H9 (cell line): ENCODE data around the gene GLI2. TPM values are rescaled to one million over a fixed set of nuclear protein-coding genes. Genes with fewer than 3 reads are reported as not detected.
A peak's percentile ranks its signal among the peaks of the same experiment; 100 is the strongest.

Experiments used
- DNase-seq: peaks from one replicate; pipeline ENCODE4 v3.0.0-alpha.2; 2017
- H2AFZ ChIP-seq: one replicate; pipeline ENCODE4 v1.6.1; 2013; ENCODE audit warnings: mild to moderate bottlenecking, low read length, control low read depth, moderate library complexity
- H2AK5ac ChIP-seq: 2 replicates; pipeline ENCODE4 v1.6.1; 2013; ENCODE audit warnings: low read length, control low read depth, mixed read lengths; ENCODE audit not compliant: insufficient read length
- H2BK120ac ChIP-seq: one replicate; pipeline ENCODE4 v1.6.1; 2013; ENCODE audit warnings: low read depth, mild to moderate bottlenecking, low read length, control low read depth, inconsistent platforms; ENCODE audit not compliant: poor library complexity, severe bottlenecking
- H2BK12ac ChIP-seq: 2 replicates; pipeline ENCODE4 v1.6.1; 2013; ENCODE audit warnings: low read length, control low read depth, mixed read lengths, low read depth; ENCODE audit not compliant: insufficient read length
- H2BK15ac ChIP-seq: 2 replicates; pipeline ENCODE4 v1.6.1; 2013; ENCODE audit warnings: low read depth, low read length, control low read depth
- H2BK20ac ChIP-seq: one replicate; pipeline ENCODE4 v1.6.1; 2013; ENCODE audit warnings: low read depth, mild to moderate bottlenecking, low read length, control low read depth, inconsistent platforms; ENCODE audit not compliant: poor library complexity, severe bottlenecking
- H2BK5ac ChIP-seq: 2 replicates; pipeline ENCODE4 v1.6.1; 2013; ENCODE audit warnings: low read length, control low read depth, mixed read lengths; ENCODE audit not compliant: insufficient read length
- H3K14ac ChIP-seq: 2 replicates; pipeline ENCODE4 v1.6.1; 2013; ENCODE audit warnings: low read length, control low read depth; ENCODE audit not compliant: insufficient read depth
- H3K18ac ChIP-seq: 2 replicates; pipeline ENCODE4 v1.6.1; 2013; ENCODE audit warnings: low read depth, mild to moderate bottlenecking, mixed read lengths, low read length, control low read depth; ENCODE audit not compliant: insufficient read length
- H3K23ac ChIP-seq: 2 replicates; pipeline ENCODE4 v1.6.1; 2013; ENCODE audit warnings: low read length, control low read depth, mixed read lengths, low read depth; ENCODE audit not compliant: insufficient read length
- H3K23me2 ChIP-seq: 2 replicates; pipeline ENCODE4 v1.6.1; 2013; ENCODE audit warnings: low read depth, mild to moderate bottlenecking, mixed read lengths, low read length, control low read depth; ENCODE audit not compliant: insufficient read length, poor library complexity, severe bottlenecking
- H3K27ac ChIP-seq: 2 replicates; pipeline ENCODE4 v1.5.1; 2013; ENCODE audit warnings: low read length, control low read depth, mixed read lengths, low read depth; ENCODE audit not compliant: insufficient read length
- H3K27me3 ChIP-seq: 2 replicates; pipeline ENCODE4 v1.6.1; 2013; ENCODE audit warnings: low read length, control low read depth, inconsistent platforms; ENCODE audit not compliant: insufficient read depth
- H3K4ac ChIP-seq: 2 replicates; pipeline ENCODE4 v1.6.1; 2013; ENCODE audit warnings: low read depth, mild to moderate bottlenecking, control low read depth, inconsistent platforms, low read length, moderate library complexity
- H3K4me1 ChIP-seq: 2 replicates; pipeline ENCODE4 v1.6.1; 2013; ENCODE audit warnings: low read length, control low read depth, inconsistent platforms; ENCODE audit not compliant: insufficient read depth
- H3K4me2 ChIP-seq: 2 replicates; pipeline ENCODE4 v1.6.1; 2013; ENCODE audit warnings: low read length, control low read depth, mixed read lengths; ENCODE audit not compliant: insufficient read length, insufficient read depth
- H3K56ac ChIP-seq: 2 replicates; pipeline ENCODE4 v1.6.1; 2013; ENCODE audit warnings: low read depth, mild to moderate bottlenecking, mixed read lengths, low read length, control low read depth; ENCODE audit not compliant: insufficient read length
- H3K79me1 ChIP-seq: 2 replicates; pipeline ENCODE4 v1.6.1; 2013; ENCODE audit warnings: low read depth, mild to moderate bottlenecking, moderate library complexity, low read length, control low read depth, inconsistent platforms; ENCODE audit not compliant: insufficient read depth, poor library complexity, severe bottlenecking
- H3K79me2 ChIP-seq: 2 replicates; pipeline ENCODE4 v1.6.1; 2013; ENCODE audit warnings: low read length, control low read depth, inconsistent platforms; ENCODE audit not compliant: insufficient read depth
- H3K9ac ChIP-seq: 2 replicates; pipeline ENCODE4 v1.6.1; 2013; ENCODE audit warnings: low read length, control low read depth, mixed read lengths; ENCODE audit not compliant: insufficient read length; ENCODE audit errors: extremely low read depth
- H3K9me3 ChIP-seq: one replicate; pipeline ENCODE4 v1.6.1; 2013; ENCODE audit warnings: low read depth, low read length, inconsistent platforms; ENCODE audit not compliant: control insufficient read depth
- H3T11ph ChIP-seq: one replicate; pipeline ENCODE4 v1.6.1; 2013; ENCODE audit warnings: mild to moderate bottlenecking, low read length, control low read depth, inconsistent platforms
- H4K20me1 ChIP-seq: one replicate; pipeline ENCODE4 v1.6.1; 2013; ENCODE audit not compliant: control insufficient read depth, insufficient read length, insufficient read depth
- H4K5ac ChIP-seq: 2 replicates; pipeline ENCODE4 v1.6.1; 2013; ENCODE audit warnings: low read depth, mild to moderate bottlenecking, mixed read lengths, low read length, control low read depth; ENCODE audit not compliant: insufficient read length
- H4K8ac ChIP-seq: replicated peaks from 2 replicates; pipeline ENCODE4 v1.6.1; 2013; ENCODE audit warnings: low read length, control low read depth, mixed read lengths, low read depth; ENCODE audit not compliant: insufficient read length
- H4K91ac ChIP-seq: 2 replicates; pipeline ENCODE4 v1.6.1; 2013; ENCODE audit warnings: low read depth, mild to moderate bottlenecking, moderate library complexity, mixed read lengths, low read length, control low read depth; ENCODE audit not compliant: insufficient read length
- H3K27ac Mint-ChIP-seq, 3 experiments: 2 replicates in 2 of 3; 3 replicates in 1 of 3; pipeline ENCODE4 v1.8.0; 2020 to 2021; ENCODE audit warnings: mixed read lengths in 3 of 3, mild to moderate bottlenecking in 1 of 3, moderate library complexity in 1 of 3
- H3K27me3 Mint-ChIP-seq: 2 replicates; pipeline ENCODE4 v1.8.0; 2021; ENCODE audit warnings: low read depth, mild to moderate bottlenecking, moderate library complexity, mixed read lengths
- H3K36me3 Mint-ChIP-seq, 3 experiments: 2 replicates in 2 of 3; 3 replicates in 1 of 3; pipeline ENCODE4 v1.8.0; 2020 to 2021; ENCODE audit warnings: low read depth in 3 of 3, mixed read lengths in 3 of 3; ENCODE audit not compliant: insufficient read depth in 1 of 3
- H3K4me1 Mint-ChIP-seq, 2 experiments: 2 replicates each; pipeline ENCODE4 v1.8.0; 2020; ENCODE audit warnings: mixed read lengths in 2 of 2
- H3K4me3 Mint-ChIP-seq, 2 experiments: 2 replicates in 1 of 2; 3 replicates in 1 of 2; pipeline ENCODE4 v1.8.0; 2020 to 2021; ENCODE audit warnings: mild to moderate bottlenecking in 2 of 2, mixed read lengths in 2 of 2, moderate library complexity in 1 of 2
- H3K9me3 Mint-ChIP-seq, 2 experiments: 2 replicates in 1 of 2; 3 replicates in 1 of 2; pipeline ENCODE4 v1.8.0; 2020; ENCODE audit warnings: mild to moderate bottlenecking in 2 of 2, mixed read lengths in 2 of 2, moderate library complexity in 1 of 2
- WGBS: extraction: QIAGEN DNeasy Blood & Tissue Kit; methylation state at CpG from one replicate; pipeline ENCODE4 v1.1.7; 2013; ENCODE audit warnings: missing lambda C conversion rate, low lambda C conversion rate, mixed read lengths; ENCODE audit not compliant: insufficient read length; ENCODE audit errors: extremely low coverage; 5-methylcytosine and 5-hydroxymethylcytosine counted together
- total RNA-seq: library from RNA; stranded (reverse); gene quantifications from 2 replicates; pipeline ENCODE4 v1.2.1, GENCODE V29; 2021
- TF ChIP-seq, protein P1 (sequence below): fragments of 200-600 bp; sonication (generic); conservative IDR thresholded peaks from 3 replicates; pipeline ENCODE4 v1.8.0; 2021; ENCODE audit warnings: antibody characterized with exemption, mild to moderate bottlenecking

GLI2 gene
- total RNA-seq, 1 experiment from 2014 or later = 56.7 TPM

DNA sequence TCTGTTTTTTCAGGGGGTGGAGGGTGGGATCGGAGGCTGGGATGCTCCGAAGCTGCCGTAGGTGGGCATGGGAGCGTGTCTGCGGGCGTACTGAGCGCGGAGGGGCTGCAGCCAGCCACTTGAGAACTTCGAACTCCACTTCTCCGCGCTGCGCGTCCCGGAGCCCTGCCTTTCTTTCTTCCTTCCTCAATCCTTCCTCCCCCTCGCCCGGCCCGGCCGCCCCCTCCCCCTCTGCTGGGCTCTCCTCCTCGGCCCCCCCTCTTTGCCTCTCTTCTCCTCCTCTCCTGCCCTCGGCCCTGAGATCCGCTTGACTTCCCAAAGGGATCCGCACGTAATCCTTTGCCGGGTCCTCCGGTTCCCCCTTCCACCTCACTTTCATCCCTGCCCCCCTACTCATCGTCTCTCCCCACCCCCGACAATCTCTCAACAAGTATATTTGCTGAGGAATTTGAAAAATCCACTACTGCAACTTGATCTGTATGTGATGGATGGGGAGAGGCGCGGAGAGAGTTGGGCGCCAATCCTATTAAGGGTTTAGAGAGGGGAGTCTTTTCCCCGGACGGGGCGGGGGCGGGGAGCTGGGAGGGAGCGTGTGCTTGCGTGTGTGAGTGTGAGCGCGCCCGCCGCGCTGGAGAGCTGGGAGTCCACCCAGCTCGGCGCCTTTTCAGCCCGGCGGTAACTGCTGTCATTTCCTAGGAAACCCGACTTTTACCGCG is 1.1 kb downstream of the GLI2 start:
- peaks cover 41% of the 10 kb centered on the region for H3K23me2 ChIP-seq
- no peak overlapping the region for H2BK20ac ChIP-seq
- peak overlapping the region; percentile 85 for H3K4me2 ChIP-seq
- peak overlapping the region; percentile 69 for H3K14ac ChIP-seq
- H3K4me1 Mint-ChIP-seq = peaks cover 48 to 50% of the 10 kb centered on the region in 2 experiments
- no peak overlapping the region for H2AK5ac ChIP-seq
- H3K56ac ChIP-seq = no peak overlapping the region
- H2AFZ ChIP-seq = no peak overlapping the region
- H3K23ac ChIP-seq = no peak overlapping the region
- no peak overlapping the region for H3K27ac ChIP-seq
- peaks cover 25% of the 10 kb centered on the region for H3K27me3 Mint-ChIP-seq
- no peak overlapping the region for H3T11ph ChIP-seq
- no peak overlapping the region for H2BK12ac ChIP-seq
- H2BK15ac ChIP-seq = no peak overlapping the region
- H4K20me1 ChIP-seq = no peaks in the 10 kb centered on the region
- H3K9me3 ChIP-seq = no peaks in the 10 kb centered on the region
- H3K27ac Mint-ChIP-seq = peak overlapping the region; percentile 95 to 99 (median 96)
- H2BK120ac ChIP-seq = no peak overlapping the region
- no peak overlapping the region for H2BK5ac ChIP-seq
- H3K9me3 Mint-ChIP-seq = no peaks in the 10 kb centered on the region
- H3K79me2 ChIP-seq = no peaks in the 10 kb centered on the region; the same call in 1 of the 2 replicates
- H3K36me3 Mint-ChIP-seq = peaks cover 2 to 16% (median 13%) of the 10 kb centered on the region in 3 experiments; a peak in 6 of 7 replicates
- peak overlapping the region; percentile 67 for H4K91ac ChIP-seq
- H3K4me3 Mint-ChIP-seq = peak overlapping the region; percentile 90 to 96
- no peak overlapping the region for H4K8ac ChIP-seq
- H3K27me3 ChIP-seq = no peaks in the 10 kb centered on the region
- H3K4ac ChIP-seq = no peak overlapping the region
- DNase-seq = peak; percentile 72
- H4K5ac ChIP-seq = no peak overlapping the region
- H3K18ac ChIP-seq = peak overlapping the region; percentile 8
- H3K9ac ChIP-seq = peak overlapping the region; percentile 69
- TF ChIP-seq, protein P1, sequence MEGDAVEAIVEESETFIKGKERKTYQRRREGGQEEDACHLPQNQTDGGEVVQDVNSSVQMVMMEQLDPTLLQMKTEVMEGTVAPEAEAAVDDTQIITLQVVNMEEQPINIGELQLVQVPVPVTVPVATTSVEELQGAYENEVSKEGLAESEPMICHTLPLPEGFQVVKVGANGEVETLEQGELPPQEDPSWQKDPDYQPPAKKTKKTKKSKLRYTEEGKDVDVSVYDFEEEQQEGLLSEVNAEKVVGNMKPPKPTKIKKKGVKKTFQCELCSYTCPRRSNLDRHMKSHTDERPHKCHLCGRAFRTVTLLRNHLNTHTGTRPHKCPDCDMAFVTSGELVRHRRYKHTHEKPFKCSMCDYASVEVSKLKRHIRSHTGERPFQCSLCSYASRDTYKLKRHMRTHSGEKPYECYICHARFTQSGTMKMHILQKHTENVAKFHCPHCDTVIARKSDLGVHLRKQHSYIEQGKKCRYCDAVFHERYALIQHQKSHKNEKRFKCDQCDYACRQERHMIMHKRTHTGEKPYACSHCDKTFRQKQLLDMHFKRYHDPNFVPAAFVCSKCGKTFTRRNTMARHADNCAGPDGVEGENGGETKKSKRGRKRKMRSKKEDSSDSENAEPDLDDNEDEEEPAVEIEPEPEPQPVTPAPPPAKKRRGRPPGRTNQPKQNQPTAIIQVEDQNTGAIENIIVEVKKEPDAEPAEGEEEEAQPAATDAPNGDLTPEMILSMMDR = no peak
- peaks cover 9% of the 10 kb centered on the region for H3K4me1 ChIP-seq
- no peaks in the 10 kb centered on the region for H3K79me1 ChIP-seq
- no CpG with 5 or more reads among the region's 48 CpGs for WGBS
